Measurements from ENCODE around the gene RP2. TPM values are rescaled to one million over a fixed set of nuclear protein-coding genes. Genes with fewer than 3 reads are reported as not detected.

Gene RP2
- total and polyA plus RNA-seq, 2 of the 8 experiments (the other 6 are each of a cell fraction or from before 2014, with no cell fraction given), result 2.2 to 6.9 TPM

DNA sequence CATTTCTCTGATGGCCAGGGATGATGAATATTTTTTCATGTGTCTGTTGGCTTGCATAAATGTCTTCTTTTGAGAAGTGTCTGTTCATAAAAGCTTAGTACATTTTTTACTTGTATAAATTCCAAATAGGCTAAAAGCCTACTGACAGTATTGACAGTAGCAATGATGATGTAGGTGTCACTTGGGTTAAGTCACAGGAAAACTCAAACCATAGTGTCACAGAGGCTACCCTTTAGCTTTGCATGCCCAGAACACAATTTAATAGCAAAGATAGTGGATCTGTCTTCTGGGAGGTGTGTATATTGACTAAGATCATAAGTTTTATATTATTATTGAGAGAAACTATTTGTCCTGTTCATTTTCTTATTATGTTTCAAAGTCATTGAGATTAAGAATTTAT, 8.1 kb downstream of the RP2 start:
- Histone ChIP-seq H2AK5ac (ENCODE audit: low read depth, low read length) (no peak overlapping the region), H2BK12ac (ENCODE audit: low read depth, low read length) (no peak overlapping the region), H4K91ac (replicated peaks; ENCODE audit: insufficient read length, low read length) (no peak overlapping the region), H3K9ac (replicated peaks in 1 of 4; ENCODE audit: extremely low read depth in 1 of 4, low read depth in 3 of 4, low read length in 3 of 4) (no peak overlapping the region), H4K5ac (ENCODE audit: insufficient read length, low read depth, low read length) (no peak overlapping the region), H3K36me3 (ENCODE audit: control insufficient read depth in 2 of 4, insufficient read depth in 4 of 4, low read length in 3 of 4) (no peaks in the 10 kb centered on the region), H3K4me3 (ENCODE audit: extremely low read depth in 1 of 4, insufficient read depth in 2 of 4, low read depth in 3 of 4, low read length in 4 of 4) (no peak overlapping the region), H3K23ac (ENCODE audit: insufficient read length) (no peak overlapping the region), H3K27ac (ENCODE audit: low read depth, low read length) (no peak overlapping the region), H3K9me3 (ENCODE audit: insufficient read depth in 2 of 2, low read depth in 1 of 2, low read length in 1 of 2) (no peaks in the 10 kb centered on the region), H4K20me1 (replicated peaks in 1 of 2; ENCODE audit: control insufficient read depth in 1 of 2, insufficient read depth in 2 of 2, low read length in 2 of 2) (no peaks in the 10 kb centered on the region), H3K56ac (replicated peaks; ENCODE audit: insufficient read length, low read depth, low read length) (no peak overlapping the region), H3K4ac (replicated peaks; ENCODE audit: insufficient read length, low read depth, low read length) (no peak overlapping the region), H3K79me1 (ENCODE audit: low read depth, low read length) (no peaks in the 10 kb centered on the region), H3K27me3 (replicated peaks in 1 of 4; ENCODE audit: control insufficient read depth in 3 of 4, extremely low read depth in 1 of 4, insufficient read depth in 3 of 4, low read length in 3 of 4) (no peaks in the 10 kb centered on the region), H2BK5ac (ENCODE audit: low read depth, low read length) (no peak overlapping the region), H2AFZ (ENCODE audit: low read length) (no peak overlapping the region), H3K4me1 (replicated peaks in 1 of 4; ENCODE audit: control insufficient read depth in 3 of 4, insufficient read depth in 4 of 4, low read length in 3 of 4) (no peaks in the 10 kb centered on the region), H3K18ac (ENCODE audit: extremely low read depth, low read length) (no peak overlapping the region), H2BK120ac (replicated peaks; ENCODE audit: low read depth, low read length) (no peak overlapping the region), H3K4me2 (ENCODE audit: insufficient read depth in 1 of 2, low read depth in 2 of 2, low read length in 2 of 2) (no peak overlapping the region), H3K23me2 (ENCODE audit: low read depth, low read length) (no peaks in the 10 kb centered on the region), H2BK15ac (ENCODE audit: low read length) (no peak overlapping the region), H3K14ac (ENCODE audit: insufficient read length) (no peak overlapping the region), H2BK20ac (ENCODE audit: low read length) (no peak overlapping the region), H4K8ac (ENCODE audit: extremely low read depth, insufficient read depth, low read length) (no peak overlapping the region), H3K79me2 (ENCODE audit: control insufficient read depth in 1 of 2, insufficient read depth in 2 of 2, low read length in 2 of 2) (peaks cover 0 to 2% of the 10 kb centered on the region in 2 experiments; a peak in 2 of 4 replicates)
- ChIA-PET POLR2A (ENCODE audit: partially characterized antibody) (no interaction called here), CTCF (ENCODE audit: partially characterized antibody) (no interaction called here)
- DNase-seq (ENCODE audit: low read depth in 1 of 2, low spot score in 2 of 2), result no peak
- FAIRE-seq, result peak; percentile 60
- TF ChIP-seq CEBPB (IDR thresholded peaks at IDR 0.05; ENCODE audit: low read depth, low read length) (no peak), SP1 (IDR thresholded peaks at IDR 0.05; ENCODE audit: low read depth, low read length) (no peak)
